GM12865 (cell line): ENCODE measurements around the gene NMNAT2.
"Not testable (repeated sequence)": the region's sequence is repeated elsewhere in the genome, so short reads cannot be mapped to it uniquely, and the experiment has no call there.

Source experiments
- DNase-seq: peaks from one replicate; pipeline ENCODE4 v3.0.0; 2010; ENCODE audit warnings: low read depth
- H3K4me3 ChIP-seq: 2 replicates; pipeline ENCODE4 v1.5.1; 2011; ENCODE audit warnings: mild to moderate bottlenecking, low read depth, low read length, control low read depth
- TF ChIP-seq, protein P1 (sequence below): IDR thresholded peaks from 2 replicates; pipeline ENCODE4 v1.5.1; 2011; ENCODE audit warnings: low read length, control low read depth, low read depth, inconsistent platforms; ENCODE audit not compliant: insufficient read depth; ENCODE audit errors: missing control alignments

Gene NMNAT2

GRCh38 chr1:183243161-183244050, 174.8 kb downstream of the NMNAT2 start:
- TF ChIP-seq, protein P1, sequence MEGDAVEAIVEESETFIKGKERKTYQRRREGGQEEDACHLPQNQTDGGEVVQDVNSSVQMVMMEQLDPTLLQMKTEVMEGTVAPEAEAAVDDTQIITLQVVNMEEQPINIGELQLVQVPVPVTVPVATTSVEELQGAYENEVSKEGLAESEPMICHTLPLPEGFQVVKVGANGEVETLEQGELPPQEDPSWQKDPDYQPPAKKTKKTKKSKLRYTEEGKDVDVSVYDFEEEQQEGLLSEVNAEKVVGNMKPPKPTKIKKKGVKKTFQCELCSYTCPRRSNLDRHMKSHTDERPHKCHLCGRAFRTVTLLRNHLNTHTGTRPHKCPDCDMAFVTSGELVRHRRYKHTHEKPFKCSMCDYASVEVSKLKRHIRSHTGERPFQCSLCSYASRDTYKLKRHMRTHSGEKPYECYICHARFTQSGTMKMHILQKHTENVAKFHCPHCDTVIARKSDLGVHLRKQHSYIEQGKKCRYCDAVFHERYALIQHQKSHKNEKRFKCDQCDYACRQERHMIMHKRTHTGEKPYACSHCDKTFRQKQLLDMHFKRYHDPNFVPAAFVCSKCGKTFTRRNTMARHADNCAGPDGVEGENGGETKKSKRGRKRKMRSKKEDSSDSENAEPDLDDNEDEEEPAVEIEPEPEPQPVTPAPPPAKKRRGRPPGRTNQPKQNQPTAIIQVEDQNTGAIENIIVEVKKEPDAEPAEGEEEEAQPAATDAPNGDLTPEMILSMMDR: no peak
- no peak for DNase-seq
- H3K4me3 ChIP-seq: no peak overlapping the region

DNA sequence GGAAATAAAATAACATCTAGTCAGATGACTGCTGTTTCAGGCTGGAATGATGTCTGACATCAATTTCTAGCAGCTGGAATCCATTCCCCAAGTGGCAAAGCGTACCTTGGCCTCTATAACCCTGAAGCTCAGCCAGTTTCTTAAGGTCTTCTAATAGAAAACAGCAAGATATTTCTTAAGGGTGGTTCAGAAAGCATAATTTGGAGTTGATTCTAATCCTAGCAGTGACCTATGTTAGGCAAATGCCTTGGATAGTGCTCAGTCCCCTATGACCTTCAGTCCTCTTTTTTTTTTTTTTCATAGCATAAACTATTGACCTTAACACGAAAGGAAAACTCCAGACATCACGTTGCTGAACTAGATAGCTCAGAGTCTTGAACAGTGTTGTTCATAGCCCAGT, 175.6 kb downstream of the NMNAT2 start:
- no peak for DNase-seq
- TF ChIP-seq, protein P1: no peak
- no peak overlapping the region for H3K4me3 ChIP-seq

GRCh38 chr1:183241471-183241870, 176.7 kb downstream of the NMNAT2 start:
- TF ChIP-seq, protein P1: no peak
- no peak overlapping the region for H3K4me3 ChIP-seq
- DNase-seq: no peak

DNA sequence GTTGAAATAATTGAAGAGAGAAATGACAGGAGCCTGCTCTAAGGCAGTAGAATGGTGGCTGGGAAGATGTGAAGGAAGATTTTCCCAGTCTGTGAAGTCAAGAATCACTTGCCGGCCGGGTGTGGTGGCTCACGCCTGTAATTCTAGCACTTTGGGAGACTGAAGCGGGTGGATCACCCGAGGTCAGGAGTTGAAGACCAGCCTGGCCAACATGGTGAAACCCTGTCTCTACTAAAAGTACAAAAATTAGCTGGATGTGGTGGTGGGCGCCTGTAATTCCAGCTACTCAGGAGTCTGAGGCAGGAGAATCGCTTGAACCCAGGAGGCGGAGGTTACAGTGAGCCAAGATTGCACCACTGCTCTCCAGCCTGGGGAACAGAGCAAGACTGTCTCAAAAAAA, 177.3 kb downstream of the NMNAT2 start:
- not testable (repeated sequence) for H3K4me3 ChIP-seq, DNase-seq

DNA sequence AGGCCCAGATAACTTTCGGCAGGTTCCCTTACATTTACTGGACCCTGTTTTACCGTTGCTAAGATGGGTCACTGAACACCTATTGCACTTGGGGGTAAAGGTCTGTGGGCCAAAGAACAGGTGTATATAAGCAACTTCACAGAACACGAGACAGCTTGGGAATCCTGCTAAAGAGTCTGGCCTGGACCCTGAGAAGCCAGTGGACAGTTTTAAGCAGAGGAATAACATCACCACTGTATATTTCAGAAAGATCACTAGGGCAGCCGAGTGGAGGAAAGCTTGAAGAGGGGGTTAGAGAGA, 177.7 kb downstream of the NMNAT2 start:
- TF ChIP-seq, protein P1: no peak
- no peak overlapping the region for H3K4me3 ChIP-seq

DNA sequence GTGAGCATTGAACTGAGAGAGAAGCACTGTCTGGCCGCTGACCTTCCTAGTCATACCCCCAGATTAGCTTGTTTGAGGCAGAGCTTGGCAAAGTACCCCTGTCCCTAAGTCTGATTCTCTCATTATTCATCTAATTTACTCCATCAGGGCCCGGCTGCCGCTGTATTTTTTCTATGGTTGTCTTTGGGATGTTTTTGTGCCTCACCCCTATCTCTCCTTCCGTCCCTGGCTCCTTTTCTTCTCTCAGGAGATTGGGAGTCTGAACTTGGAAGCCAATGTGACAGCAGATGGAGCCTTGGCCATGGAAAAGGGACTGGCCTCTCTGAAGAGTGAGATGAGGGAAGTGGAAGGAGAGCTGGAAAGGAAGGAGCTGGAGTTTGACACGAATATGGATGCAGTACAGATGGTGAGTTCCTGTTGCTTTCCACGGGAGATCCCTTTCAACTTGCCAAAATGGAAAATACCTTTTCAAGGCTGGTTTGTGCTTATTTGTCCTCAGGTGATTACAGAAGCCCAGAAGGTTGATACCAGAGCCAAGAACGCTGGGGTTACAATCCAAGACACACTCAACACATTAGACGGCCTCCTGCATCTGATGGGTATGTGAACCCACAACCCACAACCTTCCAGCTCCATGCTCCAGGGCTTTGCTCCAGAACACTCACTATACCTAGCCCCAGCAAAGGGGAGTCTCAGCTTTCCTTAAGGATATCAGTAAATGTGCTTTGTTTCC, 178.2 kb downstream of the NMNAT2 start:
- peak overlapping the region; percentile 13 for H3K4me3 ChIP-seq
- no peak for DNase-seq
- TF ChIP-seq, protein P1: no peak

More for the DNA sequence above, 177.7 kb downstream of the NMNAT2 start:
- no peak for DNase-seq

DNA sequence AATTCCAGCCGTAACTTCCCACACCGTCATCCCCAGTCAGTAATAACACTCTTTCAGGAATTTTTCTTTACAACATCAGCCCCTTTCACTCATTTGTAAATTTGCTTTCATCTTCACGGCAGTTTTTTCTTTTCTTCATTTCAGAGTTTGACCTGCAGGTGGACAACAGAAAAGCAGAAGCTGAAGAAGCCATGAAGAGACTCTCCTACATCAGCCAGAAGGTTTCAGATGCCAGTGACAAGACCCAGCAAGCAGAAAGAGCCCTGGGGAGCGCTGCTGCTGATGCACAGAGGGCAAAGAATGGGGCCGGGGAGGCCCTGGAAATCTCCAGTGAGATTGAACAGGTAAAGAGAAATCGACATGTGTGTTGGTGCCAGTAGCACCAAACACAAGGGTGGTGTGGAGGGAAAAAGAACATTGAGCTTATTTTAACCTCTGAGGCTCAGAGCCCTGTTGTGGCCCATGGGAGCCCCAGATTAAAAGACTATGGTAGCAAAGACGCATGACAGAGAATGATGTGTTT, 178.9 kb downstream of the NMNAT2 start:
- peak overlapping the region; percentile 13 for H3K4me3 ChIP-seq
- DNase-seq: peak; percentile 61
- TF ChIP-seq, protein P1: peak; percentile 15
